Glomerular visceral epithelial cell (primary cell): ENCODE results near the gene ZNF592.

ENCODE experiments used
- DNase-seq: peaks from one replicate; pipeline ENCODE4 v3.0.0-alpha.2; 2016; ENCODE audit errors: extremely low spot score

Gene ZNF592

DNA sequence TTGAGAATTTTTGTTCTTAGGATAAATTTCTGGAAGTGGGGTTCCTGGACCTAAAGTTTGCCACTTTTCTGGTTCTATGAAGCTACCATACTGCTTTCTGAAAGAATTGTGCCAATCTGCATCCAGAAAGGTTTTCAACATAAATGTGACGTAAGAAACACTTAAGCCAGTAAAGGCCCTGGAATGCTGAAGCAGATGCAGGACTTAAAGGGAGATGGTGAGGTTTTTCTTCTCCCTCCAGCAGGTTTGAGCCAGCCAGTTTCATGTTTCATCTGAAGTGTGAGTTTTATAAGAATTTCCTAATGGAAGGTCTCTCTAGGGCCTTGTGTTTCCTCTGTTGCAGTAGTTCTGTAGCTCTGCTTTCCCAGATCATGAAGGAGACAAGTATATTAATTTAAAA is 33.1 kb downstream of the ZNF592 start:
- DNase-seq: no peak

DNA sequence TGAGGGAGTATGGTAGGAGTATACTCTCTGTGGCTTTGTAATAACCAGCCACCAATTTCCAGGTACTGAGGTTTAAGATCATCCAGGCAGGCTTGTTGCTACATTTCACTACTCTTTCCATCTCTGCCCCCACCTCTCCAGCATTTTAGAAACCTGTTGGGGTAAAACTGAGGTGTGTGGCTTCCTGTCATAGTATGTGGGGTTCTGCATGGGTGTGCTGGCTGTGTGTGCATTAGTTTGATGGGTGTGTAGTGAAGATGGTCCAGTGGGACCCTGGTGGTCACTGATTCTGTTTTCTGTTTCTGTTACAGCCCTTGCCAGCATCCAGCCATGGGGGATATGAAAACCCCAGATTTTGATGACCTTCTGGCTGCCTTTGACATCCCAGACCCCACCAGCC is 34.0 kb downstream of the ZNF592 start:
- DNase-seq: no peak

GRCh38 chr15:84783493-84784251 is 35.3 kb downstream of the ZNF592 start:
- DNase-seq: no peak

GRCh38 chr15:84784262-84784661 is 35.9 kb downstream of the ZNF592 start:
- DNase-seq: no peak

- DNase-seq: no peak
These were observed 36.7 kb downstream of the ZNF592 start for GRCh38 chr15:84785053-84785452.

- DNase-seq: no peak
These were observed 40.1 kb downstream of the ZNF592 start for GRCh38 chr15:84788500-84788899.

DNA sequence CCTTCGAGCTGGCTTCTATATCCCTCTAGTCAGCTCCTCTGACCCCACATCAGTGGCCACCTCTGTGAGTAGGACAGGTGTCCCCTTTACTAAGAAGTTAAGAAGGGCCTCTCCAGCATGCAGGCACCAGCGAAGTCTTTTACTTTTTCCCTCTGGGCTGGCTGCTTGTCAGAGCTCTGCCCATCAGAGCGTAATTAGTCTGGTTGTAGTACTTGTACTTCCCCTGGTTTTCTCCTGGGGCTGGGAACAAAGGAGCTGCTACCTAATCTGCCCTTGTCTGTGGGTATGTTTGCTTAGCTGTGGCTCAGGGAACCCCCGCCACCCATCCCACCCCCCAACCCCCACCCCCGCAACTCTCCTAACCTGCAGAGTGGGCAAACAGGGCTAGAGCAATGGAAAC is 41.4 kb downstream of the ZNF592 start:
- no peak for DNase-seq

DNA sequence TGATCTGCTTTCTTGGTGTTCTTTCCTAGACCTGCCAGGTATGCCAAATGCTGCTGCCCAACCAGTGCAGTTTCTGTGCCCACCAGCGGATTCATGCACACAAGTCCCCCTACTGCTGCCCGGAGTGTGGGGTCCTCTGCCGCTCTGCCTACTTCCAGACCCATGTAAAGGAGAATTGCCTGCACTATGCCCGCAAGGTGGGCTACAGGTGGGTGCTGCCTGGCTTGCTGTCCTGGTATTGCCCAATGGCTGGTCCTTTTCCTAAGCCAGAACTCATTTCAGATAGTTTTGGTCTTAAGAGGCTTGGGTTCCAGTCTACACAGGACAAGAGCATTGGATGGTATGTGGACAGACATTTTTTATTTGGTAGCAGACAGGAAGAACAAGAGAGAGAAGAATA is 42.3 kb downstream of the ZNF592 start:
- DNase-seq: no peak

DNA sequence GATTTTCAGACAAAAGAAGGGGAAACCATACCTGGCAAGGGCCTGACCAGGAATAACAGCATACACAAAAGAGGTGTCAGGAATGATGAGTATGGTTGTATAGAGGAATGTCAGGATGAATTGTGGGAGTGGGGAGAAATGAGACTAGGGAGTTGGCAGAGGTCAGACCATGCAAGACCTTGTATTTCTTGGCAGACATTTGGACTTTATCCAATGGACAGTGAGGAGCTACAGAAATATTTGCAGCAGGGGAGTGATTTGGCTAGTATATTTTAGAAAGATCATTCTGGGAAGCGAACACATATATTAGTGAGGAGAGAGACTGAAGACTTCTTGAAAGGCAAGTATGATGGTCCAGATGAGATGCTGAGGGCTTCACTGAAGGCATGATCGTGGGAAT is 43.4 kb downstream of the ZNF592 start:
- no peak for DNase-seq

GRCh38 chr15:84793431-84794161 is 45.2 kb downstream of the ZNF592 start:
- DNase-seq: no peak

DNA sequence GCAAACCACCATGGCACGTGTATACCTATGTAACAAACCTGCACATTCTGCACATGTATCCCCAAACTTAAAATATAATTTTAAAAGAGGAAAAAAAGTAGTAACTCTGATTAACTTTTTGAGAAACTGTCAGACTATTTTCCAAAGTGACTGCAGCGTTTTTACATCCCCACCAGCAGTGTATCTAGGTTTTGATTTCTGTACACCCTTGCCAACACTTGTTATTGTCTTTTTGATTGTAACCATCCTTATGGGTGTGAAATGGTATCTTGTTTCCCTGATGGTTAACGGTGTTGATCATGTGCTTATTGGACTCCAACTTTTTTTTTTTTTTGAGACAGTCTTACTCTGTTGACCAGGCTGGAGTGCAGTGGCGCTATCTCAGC is 45.8 kb downstream of the ZNF592 start:
- DNase-seq: no peak

DNA sequence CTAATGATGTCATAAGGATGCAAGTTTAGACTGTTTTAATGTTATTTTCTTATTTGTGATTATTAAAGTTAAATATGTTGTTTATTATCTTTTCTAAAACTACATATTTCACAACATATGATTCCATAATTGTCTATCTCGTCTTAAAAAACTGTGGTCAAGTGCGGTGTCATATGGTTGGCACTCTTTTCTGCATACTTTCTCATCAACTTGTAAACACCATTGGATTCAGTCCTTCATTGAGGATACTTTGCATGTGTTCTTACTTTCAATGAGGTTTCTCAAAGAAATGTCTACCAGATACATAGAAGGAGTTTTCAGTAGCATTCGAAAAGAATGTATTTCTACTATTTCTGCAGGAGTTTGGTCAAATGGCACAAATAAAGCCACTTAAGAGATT is 46.8 kb downstream of the ZNF592 start:
- DNase-seq: no peak

- DNase-seq: peak; percentile 55
These were observed 48.8 kb downstream of the ZNF592 start for GRCh38 chr15:84797212-84797611.

DNA sequence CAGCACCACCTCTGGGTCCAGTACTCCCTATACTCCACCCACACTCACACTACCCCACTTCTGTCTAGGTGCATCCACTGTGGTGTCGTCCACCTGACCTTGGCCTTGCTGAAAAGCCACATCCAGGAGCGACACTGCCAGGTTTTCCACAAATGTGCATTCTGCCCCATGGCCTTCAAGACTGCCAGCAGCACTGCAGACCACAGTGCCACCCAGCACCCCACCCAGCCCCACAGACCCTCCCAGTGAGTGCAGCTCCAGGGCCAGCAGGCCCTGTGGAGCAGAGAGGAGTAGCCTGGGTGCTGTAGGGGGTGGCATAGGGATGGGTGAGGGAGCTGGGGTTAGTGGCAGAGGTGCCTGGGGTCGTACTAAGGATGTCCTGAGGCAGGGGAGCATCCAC is 49.4 kb downstream of the ZNF592 start:
- no peak for DNase-seq

GRCh38 chr15:84798436-84798946 is 50.1 kb downstream of the ZNF592 start:
- DNase-seq: no peak

DNA sequence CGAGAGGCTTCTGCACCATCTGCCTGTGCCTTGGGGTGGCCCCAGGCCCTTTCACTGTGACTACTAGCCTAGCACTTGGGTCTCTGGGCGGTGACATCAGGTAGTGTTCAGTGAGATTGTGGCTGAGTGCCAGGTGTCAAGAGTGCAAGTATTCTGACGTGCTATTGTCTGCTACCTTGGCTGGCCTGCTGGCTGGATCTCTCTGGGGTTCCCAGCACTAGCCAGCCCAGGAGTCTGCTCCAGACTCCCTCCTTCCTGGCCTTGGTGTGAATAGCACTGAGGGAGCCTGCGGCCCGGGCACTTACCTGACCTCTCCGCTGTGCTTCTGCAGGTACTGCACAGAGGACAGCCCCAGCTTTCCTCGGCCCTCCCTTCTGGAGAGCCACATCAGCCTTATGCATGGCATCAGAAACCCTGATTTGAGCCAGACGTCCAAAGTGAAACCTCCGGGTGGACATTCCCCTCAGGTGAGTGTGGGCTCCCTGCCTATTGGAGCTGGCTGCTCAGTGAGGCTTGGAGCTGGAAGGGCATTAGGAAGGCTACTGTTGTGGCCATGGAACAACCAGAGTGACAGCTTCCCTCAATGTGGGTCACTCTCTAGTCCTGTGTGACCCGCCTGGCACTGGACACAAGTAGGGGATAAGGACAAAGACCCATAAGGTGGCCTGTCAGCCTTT is 51.3 kb downstream of the ZNF592 start:
- DNase-seq: no peak

GRCh38 chr15:84800365-84800806 is 52.0 kb downstream of the ZNF592 start:
- no peak for DNase-seq

- no peak for DNase-seq
These were observed 55.9 kb downstream of the ZNF592 start for GRCh38 chr15:84804005-84804900.

- DNase-seq: no peak
These were observed 56.8 kb downstream of the ZNF592 start for GRCh38 chr15:84805221-84805620.

DNA sequence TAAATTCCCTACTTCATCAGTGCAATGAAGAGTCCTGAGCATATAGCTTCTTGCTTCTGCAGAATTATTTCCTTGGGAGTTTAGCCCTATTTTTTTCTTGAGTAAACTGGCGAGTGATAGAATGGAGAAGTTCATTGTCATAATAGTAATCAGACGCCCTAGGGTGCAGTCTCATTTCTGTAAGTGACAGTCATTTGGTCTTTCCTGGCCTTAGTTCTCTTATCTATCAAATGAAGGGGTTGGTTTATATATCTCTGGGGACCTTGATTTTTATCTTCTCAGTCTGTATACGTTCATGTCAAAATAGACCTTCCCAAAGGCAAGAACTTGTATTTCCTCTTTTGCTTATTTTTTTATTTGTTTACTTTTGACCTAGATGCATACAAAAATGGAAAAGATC is 58.8 kb downstream of the ZNF592 start:
- DNase-seq: no peak

DNA sequence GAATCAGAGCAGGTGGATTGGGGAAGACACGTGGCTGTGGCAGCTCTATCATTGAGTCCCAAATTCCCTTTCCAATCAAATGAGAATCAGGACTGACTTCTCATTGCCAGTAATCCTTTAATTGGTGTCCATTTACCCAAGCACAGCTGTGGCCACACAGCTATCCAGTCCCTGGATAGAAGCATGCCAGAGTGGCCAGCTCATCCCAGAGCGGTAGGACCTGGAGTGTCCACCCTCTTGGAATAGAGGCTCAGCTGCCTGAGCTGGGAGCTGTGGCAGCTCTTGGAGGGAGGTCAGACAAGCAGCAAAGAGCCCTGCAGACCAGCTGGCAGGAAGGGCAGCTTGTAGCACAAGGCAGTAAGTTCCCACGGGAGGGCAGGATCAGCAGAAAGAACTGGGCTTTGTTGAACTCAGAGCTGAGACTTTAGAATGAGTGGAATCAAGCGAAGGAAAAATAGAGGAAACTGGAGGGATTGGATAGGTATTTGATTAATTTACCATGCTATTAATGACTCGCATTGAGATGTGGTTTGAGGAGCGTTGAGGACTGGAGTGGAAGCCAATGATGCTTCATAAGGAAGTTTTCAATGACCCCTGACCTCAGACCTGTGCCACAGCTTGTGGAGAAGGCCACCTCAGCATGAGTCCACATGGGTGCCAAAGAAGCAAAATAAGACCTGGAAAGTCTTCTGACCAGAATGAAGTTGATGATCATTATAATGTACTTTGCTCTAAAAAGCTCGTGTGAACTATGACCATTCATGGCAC is 61.9 kb downstream of the ZNF592 start:
- DNase-seq: peak; percentile 13
